GM21367 (cell line): ENCODE results near the gene MDH2.
"Not testable (repeated sequence)": the region's sequence is repeated elsewhere in the genome, so short reads cannot be mapped to it uniquely, and the experiment has no call there.

Experiments
- ATAC-seq: cut with Tn5 transposase; IDR thresholded peaks from one replicate; pipeline ENCODE4 v1.9.1; 2021; ENCODE audit not compliant: unreplicated experiment

Gene MDH2

GRCh38 chr7:76047305-76047810 is 548 bp upstream of the MDH2 start:
- no peak for ATAC-seq

GRCh38 chr7:76048668-76048988 is 722 bp downstream of the MDH2 start:
- ATAC-seq, result no peak

- ATAC-seq, result no peak
Measured at GRCh38 chr7:76049295-76049694, 1.4 kb downstream of the MDH2 start.

- ATAC-seq, result no peak
Measured at GRCh38 chr7:76050545-76050944, 2.6 kb downstream of the MDH2 start.

- ATAC-seq, result no peak
Measured at GRCh38 chr7:76051840-76052239, 3.9 kb downstream of the MDH2 start.

GRCh38 chr7:76052681-76053080 is 4.8 kb downstream of the MDH2 start:
- not testable (repeated sequence) for ATAC-seq

- ATAC-seq, result no peak
Measured at GRCh38 chr7:76053461-76053860, 5.6 kb downstream of the MDH2 start.

- no peak for ATAC-seq
Measured at GRCh38 chr7:76054123-76055120, 6.5 kb downstream of the MDH2 start.

- ATAC-seq, result no peak
Measured at GRCh38 chr7:76056241-76056640, 8.3 kb downstream of the MDH2 start.

GRCh38 chr7:76057103-76057812 is 9.4 kb downstream of the MDH2 start:
- no peak for ATAC-seq

GRCh38 chr7:76057813-76058145 is 9.9 kb downstream of the MDH2 start:
- no peak for ATAC-seq

GRCh38 chr7:76058745-76059144 is 10.8 kb downstream of the MDH2 start:
- not testable (repeated sequence) for ATAC-seq

- ATAC-seq, result no peak
Measured at GRCh38 chr7:76060842-76061241, 12.9 kb downstream of the MDH2 start.

- ATAC-seq, result no peak
Measured at GRCh38 chr7:76062254-76062653, 14.3 kb downstream of the MDH2 start.

GRCh38 chr7:76063114-76063513 is 15.2 kb downstream of the MDH2 start:
- ATAC-seq, result no peak

GRCh38 chr7:76063525-76063924 is 15.6 kb downstream of the MDH2 start:
- no peak for ATAC-seq

GRCh38 chr7:76064208-76064970 is 16.5 kb downstream of the MDH2 start:
- no peak for ATAC-seq

GRCh38 chr7:76065016-76065612 is 17.2 kb downstream of the MDH2 start:
- ATAC-seq, result no peak

- ATAC-seq, result no peak
Measured at GRCh38 chr7:76066716-76067503, 19.0 kb downstream of the MDH2 start.

- ATAC-seq, result no peak
Measured at GRCh38 chr7:76069238-76069638, 21.3 kb downstream of the MDH2 start.
